GM12878 (cell line): Measurements from ENCODE around the gene TIAM1.

Experiments used
- CBX3 ChIP-seq: fragments of 200-600 bp; sonication (generic); IDR thresholded peaks from 2 replicates; pipeline ENCODE4 v1.6.1; 2016; ENCODE audit warnings: low read depth, borderline replicate concordance
- HDGF ChIP-seq: fragments of 450-650 bp; IDR thresholded peaks from 2 replicates; pipeline ENCODE4 v1.6.1; 2016; ENCODE audit warnings: antibody characterized with exemption
- MXI1 ChIP-seq: fragments of 150-350 bp; IDR thresholded peaks from 2 replicates; pipeline ENCODE4 v1.6.1; 2011; ENCODE audit warnings: low read depth, mild to moderate bottlenecking, inconsistent platforms, low read length, improper control_type of control experiment
- POLR2AphosphoS5 ChIP-seq: IDR thresholded peaks from 2 replicates; pipeline ENCODE4 v1.6.1; 2011; ENCODE audit warnings: mild to moderate bottlenecking, low read length, inconsistent platforms
- TAF1 ChIP-seq: IDR thresholded peaks from 2 replicates; pipeline ENCODE4 v1.6.1; 2011; ENCODE audit warnings: mild to moderate bottlenecking, low read depth, low read length, borderline replicate concordance
- YY1 ChIP-seq: IDR thresholded peaks from 2 replicates; pipeline ENCODE4 v1.6.1; 2011; ENCODE audit warnings: low read depth, mild to moderate bottlenecking, low read length
- ZNF207 ChIP-seq: fragments of 450-650 bp; IDR thresholded peaks from 2 replicates; pipeline ENCODE4 v1.6.1; 2014; ENCODE audit warnings: antibody characterized with exemption, mild to moderate bottlenecking, borderline replicate concordance
- TF ChIP-seq, protein P1 (sequence below), 3 experiments: IDR thresholded peaks in 2 of 3; conservative IDR thresholded peaks in 1 of 3; 2 replicates each; pipeline ENCODE4 v1.5.1; 2011; ENCODE audit warnings: low read depth in 3 of 3, low read length in 3 of 3, mild to moderate bottlenecking in 3 of 3, control low read depth in 2 of 3, moderate library complexity in 2 of 3, inconsistent platforms in 1 of 3, mixed read lengths in 1 of 3; ENCODE audit not compliant: control insufficient read depth in 2 of 3, insufficient read depth in 1 of 3; ENCODE audit errors: extremely low read depth in 1 of 3

DNA sequence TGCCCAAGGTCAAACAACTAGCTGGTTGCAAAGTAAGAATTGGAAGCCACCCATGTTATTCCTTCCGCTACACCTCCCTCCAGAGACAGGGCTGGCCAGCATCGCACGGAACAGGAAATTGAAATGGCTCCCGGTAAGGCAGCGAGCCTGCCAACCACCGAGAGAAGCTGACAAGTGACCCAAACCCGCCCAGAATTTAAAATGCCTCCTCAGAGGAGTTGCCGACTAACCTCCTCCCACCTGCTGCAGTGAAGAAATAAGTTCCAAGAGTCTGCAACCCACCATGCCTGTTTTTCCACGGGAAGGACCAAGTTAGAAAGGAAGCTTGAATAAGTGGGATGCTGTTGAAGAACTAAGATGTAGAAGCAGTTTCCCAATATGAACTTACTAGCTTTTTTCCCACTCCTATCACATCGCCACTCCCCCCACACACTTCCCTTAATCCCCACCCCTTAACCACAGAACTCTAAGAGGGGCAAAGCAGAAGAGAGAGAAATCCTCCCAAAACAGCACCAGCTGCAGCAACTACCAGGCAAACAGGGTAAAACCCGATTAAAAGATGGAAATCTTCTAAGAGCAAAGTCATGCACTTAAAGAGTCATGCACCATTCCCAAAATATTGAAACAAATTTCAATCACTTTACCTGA is 78.6 kb downstream of the TIAM1 start:
- TF ChIP-seq YY1 (no peak), MXI1 (no peak), HDGF (no peak), POLR2AphosphoS5 (no peak), CBX3 (no peak), ZNF207 (no peak), TAF1 (no peak)
- TF ChIP-seq, protein P1, sequence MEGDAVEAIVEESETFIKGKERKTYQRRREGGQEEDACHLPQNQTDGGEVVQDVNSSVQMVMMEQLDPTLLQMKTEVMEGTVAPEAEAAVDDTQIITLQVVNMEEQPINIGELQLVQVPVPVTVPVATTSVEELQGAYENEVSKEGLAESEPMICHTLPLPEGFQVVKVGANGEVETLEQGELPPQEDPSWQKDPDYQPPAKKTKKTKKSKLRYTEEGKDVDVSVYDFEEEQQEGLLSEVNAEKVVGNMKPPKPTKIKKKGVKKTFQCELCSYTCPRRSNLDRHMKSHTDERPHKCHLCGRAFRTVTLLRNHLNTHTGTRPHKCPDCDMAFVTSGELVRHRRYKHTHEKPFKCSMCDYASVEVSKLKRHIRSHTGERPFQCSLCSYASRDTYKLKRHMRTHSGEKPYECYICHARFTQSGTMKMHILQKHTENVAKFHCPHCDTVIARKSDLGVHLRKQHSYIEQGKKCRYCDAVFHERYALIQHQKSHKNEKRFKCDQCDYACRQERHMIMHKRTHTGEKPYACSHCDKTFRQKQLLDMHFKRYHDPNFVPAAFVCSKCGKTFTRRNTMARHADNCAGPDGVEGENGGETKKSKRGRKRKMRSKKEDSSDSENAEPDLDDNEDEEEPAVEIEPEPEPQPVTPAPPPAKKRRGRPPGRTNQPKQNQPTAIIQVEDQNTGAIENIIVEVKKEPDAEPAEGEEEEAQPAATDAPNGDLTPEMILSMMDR (IDR thresholded peaks at IDR 0.05 in 2 of 3, conservative IDR thresholded peaks at IDR 0.05 in 1 of 3; ENCODE audit: control insufficient read depth in 2 of 3, extremely low read depth in 1 of 3, insufficient read depth in 1 of 3, low read depth in 3 of 3, low read length in 3 of 3): no peak
